GM13977 (cell line): ENCODE measurements around the gene PARP3.

Source experiments
- DNase-seq: peaks from one replicate; pipeline ENCODE4 v3.0.0; 2012; ENCODE audit warnings: low spot score
- in situ Hi-C: fragments of 300-500 bp; cut with MboI; formaldehyde crosslinking; loops from one replicate; pipeline ENCODE4 v1.12.0; 2022; ENCODE audit warnings: low sequenced_read_pairs, low pct_unique_long_range_greater_than_20kb, mixed read lengths, inconsistent platforms; ENCODE audit not compliant: unreplicated experiment
- TF ChIP-seq, protein P1 (sequence below): IDR thresholded peaks from 2 replicates; pipeline ENCODE4 v1.5.1; 2012; ENCODE audit warnings: mild to moderate bottlenecking, control low read depth; ENCODE audit not compliant: insufficient read depth; ENCODE audit errors: extremely low read depth, missing control alignments

PARP3 gene

DNA sequence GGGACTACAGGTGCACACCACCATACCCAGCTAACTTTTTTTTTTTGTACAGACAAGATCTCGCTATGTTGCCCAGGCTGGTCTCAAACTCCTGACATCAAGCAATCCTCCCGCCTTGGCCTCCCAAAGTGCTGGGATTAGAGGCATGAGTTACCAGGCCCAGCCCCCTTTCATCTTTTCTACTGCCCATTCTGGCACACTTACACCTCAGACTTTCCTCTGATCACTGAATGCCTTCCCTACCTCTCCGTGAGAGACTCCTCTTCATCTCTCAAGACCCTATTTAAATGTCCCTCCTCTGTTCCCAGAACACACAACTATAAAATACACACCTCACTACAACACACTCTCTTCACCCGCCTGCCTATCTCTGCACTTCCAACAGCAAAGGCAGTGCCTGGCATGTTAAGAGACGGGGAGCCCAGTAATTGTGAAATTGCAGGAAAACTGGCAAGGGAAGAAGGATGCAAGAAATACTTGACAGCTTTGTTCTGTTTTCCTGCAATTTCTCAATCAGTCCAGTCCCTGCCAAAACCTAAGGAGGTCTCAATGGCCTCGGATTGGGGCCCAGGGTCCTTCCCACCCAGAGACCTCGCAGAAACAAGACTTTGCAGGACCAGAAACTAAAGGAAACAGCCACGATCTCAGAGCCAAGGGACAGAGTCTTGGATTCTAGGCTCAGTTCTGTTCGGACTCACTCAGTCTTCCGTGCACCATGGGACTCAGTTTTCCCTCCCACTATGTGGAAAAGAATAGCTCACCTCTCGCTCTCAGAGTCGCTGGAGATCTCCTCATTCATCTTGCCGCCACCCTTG, 1.3 kb upstream of the PARP3 start:
- DNase-seq = no peak
- in situ Hi-C loops = no loop called here
- TF ChIP-seq, protein P1, sequence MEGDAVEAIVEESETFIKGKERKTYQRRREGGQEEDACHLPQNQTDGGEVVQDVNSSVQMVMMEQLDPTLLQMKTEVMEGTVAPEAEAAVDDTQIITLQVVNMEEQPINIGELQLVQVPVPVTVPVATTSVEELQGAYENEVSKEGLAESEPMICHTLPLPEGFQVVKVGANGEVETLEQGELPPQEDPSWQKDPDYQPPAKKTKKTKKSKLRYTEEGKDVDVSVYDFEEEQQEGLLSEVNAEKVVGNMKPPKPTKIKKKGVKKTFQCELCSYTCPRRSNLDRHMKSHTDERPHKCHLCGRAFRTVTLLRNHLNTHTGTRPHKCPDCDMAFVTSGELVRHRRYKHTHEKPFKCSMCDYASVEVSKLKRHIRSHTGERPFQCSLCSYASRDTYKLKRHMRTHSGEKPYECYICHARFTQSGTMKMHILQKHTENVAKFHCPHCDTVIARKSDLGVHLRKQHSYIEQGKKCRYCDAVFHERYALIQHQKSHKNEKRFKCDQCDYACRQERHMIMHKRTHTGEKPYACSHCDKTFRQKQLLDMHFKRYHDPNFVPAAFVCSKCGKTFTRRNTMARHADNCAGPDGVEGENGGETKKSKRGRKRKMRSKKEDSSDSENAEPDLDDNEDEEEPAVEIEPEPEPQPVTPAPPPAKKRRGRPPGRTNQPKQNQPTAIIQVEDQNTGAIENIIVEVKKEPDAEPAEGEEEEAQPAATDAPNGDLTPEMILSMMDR = no peak

DNA sequence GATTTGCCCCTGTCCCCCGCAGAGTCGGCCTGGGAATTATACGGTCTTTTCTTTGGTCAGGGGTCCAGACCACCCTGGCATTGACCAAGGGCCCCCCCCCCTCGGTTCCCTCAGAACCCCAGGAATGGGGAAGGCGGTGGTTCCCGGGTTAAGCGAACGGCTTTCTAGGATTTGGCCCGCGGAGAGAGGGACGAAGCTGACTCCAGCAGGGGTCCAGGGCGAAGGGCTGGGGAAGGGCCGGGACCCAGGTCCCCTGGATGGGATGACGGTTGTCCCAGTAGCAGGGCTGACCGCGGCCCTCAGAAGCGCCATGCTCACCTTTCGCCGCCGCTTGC, 733 bp upstream of the PARP3 start:
- DNase-seq = no peak
- in situ Hi-C loops = no loop called here
- TF ChIP-seq, protein P1 = no peak

DNA sequence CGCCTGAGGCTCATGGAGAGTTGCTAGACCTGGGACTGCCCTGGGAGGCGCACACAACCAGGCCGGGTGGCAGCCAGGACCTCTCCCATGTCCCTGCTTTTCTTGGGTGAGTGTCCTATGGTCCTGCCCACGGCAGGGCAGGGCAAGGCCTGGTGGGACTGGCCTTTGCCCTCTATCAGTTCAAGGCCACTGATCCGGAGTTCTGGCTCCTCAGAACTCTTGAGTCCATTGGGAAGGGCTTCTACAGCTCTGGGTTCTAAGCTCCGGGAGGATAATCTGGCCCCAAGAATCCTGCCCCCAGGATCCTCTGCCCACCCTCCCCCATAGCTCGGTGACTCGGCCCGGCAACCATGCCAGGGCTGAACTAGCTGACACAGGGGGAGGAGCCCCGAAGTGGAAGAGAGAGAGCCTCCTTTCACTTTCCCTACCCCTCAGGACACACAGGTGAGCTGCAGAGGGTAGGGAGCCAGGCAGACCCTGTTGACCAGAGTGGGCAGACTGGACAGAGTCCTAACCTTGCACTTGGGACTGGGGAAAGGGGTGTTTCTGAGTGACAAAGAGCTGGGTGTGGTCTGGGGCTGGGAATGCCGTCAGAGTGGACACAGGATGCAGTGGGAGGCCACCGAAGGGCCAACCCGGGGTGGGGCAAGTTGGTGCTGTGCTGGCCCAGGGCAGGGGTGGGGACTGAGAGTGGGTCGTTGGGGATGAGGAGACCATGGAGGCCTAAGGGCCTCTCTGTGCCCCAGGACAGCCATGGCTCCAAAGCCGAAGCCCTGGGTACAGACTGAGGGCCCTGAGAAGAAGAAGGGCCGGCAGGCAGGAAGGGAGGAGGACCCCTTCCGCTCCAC, 664 bp downstream of the PARP3 start:
- in situ Hi-C loops = no loop called here
- TF ChIP-seq, protein P1 = no peak
- peak; percentile 86 for DNase-seq

DNA sequence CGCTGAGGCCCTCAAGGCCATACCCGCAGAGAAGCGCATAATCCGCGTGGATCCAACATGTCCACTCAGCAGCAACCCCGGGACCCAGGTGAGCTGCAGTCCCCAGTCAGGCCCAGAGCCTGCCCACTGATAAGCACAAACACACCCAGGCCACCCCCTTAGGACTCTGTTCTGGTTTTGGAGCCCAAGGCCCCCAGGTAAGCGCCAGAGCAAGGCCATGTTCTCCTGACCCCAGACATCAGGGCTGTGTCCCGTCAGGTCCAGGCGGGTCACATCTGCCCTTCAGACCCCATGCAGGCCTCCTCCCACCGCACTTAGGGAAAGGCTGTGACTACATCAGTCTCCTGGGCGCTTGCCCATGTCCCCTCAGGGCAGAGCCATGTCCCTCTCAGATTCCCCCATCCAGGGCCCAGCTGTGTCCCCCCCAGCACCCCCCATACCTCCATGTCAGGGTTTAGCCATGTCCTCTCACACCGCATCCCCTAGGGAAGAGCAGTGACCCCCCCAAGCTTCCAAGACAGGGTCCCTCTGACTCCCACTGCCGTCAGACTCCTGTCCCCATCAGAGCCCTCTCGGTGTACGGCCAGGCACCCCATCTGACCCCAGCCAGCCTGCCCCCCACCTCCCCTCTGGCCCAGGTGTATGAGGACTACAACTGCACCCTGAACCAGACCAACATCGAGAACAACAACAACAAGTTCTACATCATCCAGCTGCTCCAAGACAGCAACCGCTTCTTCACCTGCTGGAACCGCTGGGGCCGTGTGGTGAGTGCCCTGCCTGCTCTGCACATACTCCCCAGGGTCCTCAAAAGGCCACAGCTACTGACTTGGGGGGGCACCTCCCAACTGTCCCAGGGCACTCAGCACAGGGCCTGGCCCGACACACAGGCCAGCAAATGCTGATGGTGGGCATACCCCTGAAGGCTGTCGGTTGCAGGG, 1.6 kb downstream of the PARP3 start:
- in situ Hi-C loops = no loop called here
- no peak for DNase-seq
- TF ChIP-seq, protein P1 = no peak

DNA sequence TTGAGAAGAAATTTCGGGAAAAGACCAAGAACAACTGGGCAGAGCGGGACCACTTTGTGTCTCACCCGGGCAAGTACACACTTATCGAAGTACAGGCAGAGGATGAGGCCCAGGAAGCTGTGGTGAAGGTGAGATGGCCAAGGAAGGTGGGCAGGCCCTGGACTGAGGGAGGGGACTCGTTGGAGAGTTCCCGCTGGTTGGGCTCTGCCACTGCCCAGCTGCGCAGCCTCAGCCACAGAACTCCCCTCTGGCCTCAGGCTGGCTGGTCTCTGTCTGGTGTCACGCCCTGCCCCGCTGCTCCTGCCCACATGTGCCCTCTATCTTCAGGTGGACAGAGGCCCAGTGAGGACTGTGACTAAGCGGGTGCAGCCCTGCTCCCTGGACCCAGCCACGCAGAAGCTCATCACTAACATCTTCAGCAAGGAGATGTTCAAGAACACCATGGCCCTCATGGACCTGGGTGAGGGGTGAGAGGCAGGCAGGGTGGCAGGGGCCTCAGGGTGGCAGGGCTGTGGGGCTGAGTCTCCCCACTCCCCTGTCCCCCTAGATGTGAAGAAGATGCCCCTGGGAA, 2.4 kb downstream of the PARP3 start:
- in situ Hi-C loops = no loop called here
- TF ChIP-seq, protein P1 = no peak
- DNase-seq = no peak
